Mesenchymal stem cell (in vitro differentiated cells and primary cell): ENCODE results near the gene SPATA21.

ENCODE experiments used
- DNase-seq: peaks from one replicate; pipeline ENCODE4 v3.0.0-alpha.2; 2013
- H2AFZ ChIP-seq: one replicate; pipeline ENCODE4 v1.6.1; 2013; ENCODE audit warnings: low read depth, mild to moderate bottlenecking, control low read depth, inconsistent platforms, low read length, moderate library complexity
- H2AK5ac ChIP-seq: 2 replicates; pipeline ENCODE4 v1.6.1; 2013; ENCODE audit warnings: low read length, moderate library complexity, mild to moderate bottlenecking, inconsistent platforms; ENCODE audit not compliant: severe bottlenecking
- H2BK120ac ChIP-seq: one replicate; pipeline ENCODE4 v1.6.1; 2013; ENCODE audit warnings: low read depth, mild to moderate bottlenecking, inconsistent platforms, low read length, moderate library complexity
- H2BK12ac ChIP-seq, 2 experiments: one replicate each; pipeline ENCODE4 v1.6.1; 2013; ENCODE audit warnings: inconsistent platforms in 2 of 2, low read length in 2 of 2, mild to moderate bottlenecking in 2 of 2, moderate library complexity in 2 of 2, control low read depth in 1 of 2
- H2BK15ac ChIP-seq: one replicate; pipeline ENCODE4 v1.6.1; 2013; ENCODE audit warnings: mild to moderate bottlenecking, low read depth, inconsistent platforms; ENCODE audit not compliant: poor library complexity, severe bottlenecking
- H2BK5ac ChIP-seq: 2 replicates; pipeline ENCODE4 v1.6.1; 2013; ENCODE audit warnings: low read depth, mild to moderate bottlenecking, low read length, control low read depth, inconsistent platforms; ENCODE audit not compliant: poor library complexity, severe bottlenecking
- H3K14ac ChIP-seq, 2 experiments: one replicate each; pipeline ENCODE4 v1.6.1; 2013; ENCODE audit warnings: inconsistent platforms in 2 of 2, low read length in 2 of 2, control low read depth in 1 of 2, mild to moderate bottlenecking in 1 of 2, moderate library complexity in 1 of 2
- H3K18ac ChIP-seq, 2 experiments: one replicate each; pipeline ENCODE4 v1.6.1; 2013; ENCODE audit warnings: inconsistent platforms in 2 of 2, low read length in 2 of 2, control low read depth in 1 of 2, low read depth in 1 of 2, mild to moderate bottlenecking in 1 of 2
- H3K23ac ChIP-seq, 2 experiments: one replicate each; pipeline ENCODE4 v1.6.1; 2013; ENCODE audit warnings: inconsistent platforms in 2 of 2, low read length in 2 of 2, mild to moderate bottlenecking in 2 of 2, moderate library complexity in 2 of 2, control low read depth in 1 of 2
- H3K27ac ChIP-seq: 2 replicates; pipeline ENCODE4 v1.5.1; 2013; ENCODE audit warnings: mild to moderate bottlenecking, moderate library complexity, low read length, control low read depth, inconsistent platforms; ENCODE audit not compliant: poor library complexity, severe bottlenecking
- H3K27me3 ChIP-seq, 2 experiments: 2 replicates each; pipeline versions ENCODE4 v1.6.1 to v1.7.0; 2013; ENCODE audit warnings: low read length in 2 of 2, mild to moderate bottlenecking in 2 of 2, moderate library complexity in 2 of 2, control low read depth in 1 of 2, inconsistent platforms in 1 of 2; ENCODE audit not compliant: control insufficient read depth in 1 of 2, insufficient read depth in 1 of 2
- H3K36me3 ChIP-seq, 2 experiments: 2 replicates each; pipeline versions ENCODE4 v1.6.1 to v1.7.0; 2013; ENCODE audit warnings: low read length in 2 of 2, control low read depth in 1 of 2, inconsistent platforms in 1 of 2, low read depth in 1 of 2, mild to moderate bottlenecking in 1 of 2; ENCODE audit not compliant: insufficient read depth in 2 of 2, control insufficient read depth in 1 of 2
- H3K4ac ChIP-seq, 2 experiments: one replicate each; pipeline ENCODE4 v1.6.1; 2013; ENCODE audit warnings: inconsistent platforms in 2 of 2, low read length in 2 of 2, mild to moderate bottlenecking in 2 of 2, moderate library complexity in 2 of 2, control low read depth in 1 of 2, low read depth in 1 of 2
- H3K4me1 ChIP-seq: 2 replicates; pipeline ENCODE4 v1.6.1; 2013; ENCODE audit warnings: low read depth, low read length, control low read depth; ENCODE audit not compliant: control insufficient read depth, insufficient read depth
- H3K4me2 ChIP-seq: 2 replicates; pipeline ENCODE4 v1.6.1; 2013; ENCODE audit warnings: low read length, mild to moderate bottlenecking, inconsistent platforms; ENCODE audit not compliant: poor library complexity, severe bottlenecking
- H3K4me3 ChIP-seq, 2 experiments: 2 replicates each; pipeline versions ENCODE4 v1.5.1 to v1.7.0; 2013; ENCODE audit warnings: low read length in 2 of 2, mild to moderate bottlenecking in 2 of 2, control low read depth in 1 of 2, low read depth in 1 of 2; ENCODE audit not compliant: insufficient read depth in 1 of 2
- H3K79me1 ChIP-seq: replicated peaks from 2 replicates; pipeline ENCODE4 v1.6.1; 2013; ENCODE audit warnings: mild to moderate bottlenecking, control low read depth, low read length, inconsistent platforms; ENCODE audit not compliant: poor library complexity, severe bottlenecking
- H3K9ac ChIP-seq: 2 replicates; pipeline ENCODE4 v1.7.0; 2013; ENCODE audit warnings: mild to moderate bottlenecking, low read length, moderate library complexity
- H3K9me3 ChIP-seq: 2 replicates; pipeline ENCODE4 v1.7.0; 2013; ENCODE audit warnings: mild to moderate bottlenecking, low read length; ENCODE audit not compliant: control insufficient read depth
- H4K8ac ChIP-seq: one replicate; pipeline ENCODE4 v1.6.1; 2013; ENCODE audit warnings: inconsistent platforms, mild to moderate bottlenecking, low read length, moderate library complexity
- H4K91ac ChIP-seq: one replicate; pipeline ENCODE4 v1.6.1; 2013; ENCODE audit warnings: mild to moderate bottlenecking, low read length, inconsistent platforms
- WGBS: methylation state at CpG from one replicate; pipeline ENCODE4 v1.1.7; 2013; ENCODE audit warnings: mixed read lengths; 5-methylcytosine and 5-hydroxymethylcytosine counted together

Gene SPATA21

GRCh38 chr1:16446116-16446515 lies 8.9 kb upstream of the SPATA21 start:
- Histone ChIP-seq H3K4me2 (no peak overlapping the region), H3K36me3 (peaks cover 73 to 83% of the 10 kb centered on the region in 2 experiments), H3K4me3 (no peak overlapping the region), H3K4me1 (peaks cover 12% of the 10 kb centered on the region), H4K91ac (no peak overlapping the region), H3K18ac (no peak overlapping the region), H3K14ac (no peak overlapping the region), H2BK12ac (no peak overlapping the region), H2AFZ (no peak overlapping the region), H2BK120ac (no peak overlapping the region), H3K9me3 (no peaks in the 10 kb centered on the region), H2BK5ac (no peak overlapping the region), H3K79me1 (peaks cover 34% of the 10 kb centered on the region), H3K23ac (no peak overlapping the region), H3K27me3 (no peaks in the 10 kb centered on the region), H3K27ac (no peak overlapping the region), H2BK15ac (no peak overlapping the region), H4K8ac (no peak overlapping the region), H3K4ac (no peak overlapping the region), H3K9ac (no peak overlapping the region), H2AK5ac (no peak overlapping the region)
- 95% methylated on average over 5 of the region's 10 CpGs for WGBS
- DNase-seq, result no peak

DNA sequence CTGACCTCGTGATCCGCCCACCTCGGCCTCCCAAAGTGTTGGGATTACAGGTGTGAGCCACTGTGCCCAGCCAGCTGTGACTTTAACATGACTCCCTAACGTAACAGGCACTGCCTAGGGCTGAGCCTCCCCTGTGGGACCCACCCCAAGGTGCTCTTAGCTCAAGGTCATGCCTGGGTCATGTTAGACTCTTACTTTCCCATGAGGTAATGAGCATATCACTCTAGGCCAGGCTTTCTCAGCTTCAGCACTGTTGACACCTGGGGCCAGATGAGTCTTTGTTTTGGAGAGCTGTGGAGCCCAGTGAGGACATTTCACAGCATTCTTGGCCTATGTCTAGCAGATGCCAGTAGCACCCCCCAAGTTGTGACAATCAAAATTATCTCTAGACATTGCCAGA lies 7.8 kb upstream of the SPATA21 start:
- Histone ChIP-seq H3K23ac (no peak overlapping the region), H2BK15ac (no peak overlapping the region), H2AFZ (no peak overlapping the region), H3K4me3 (no peak overlapping the region), H2AK5ac (no peak overlapping the region), H3K79me1 (peaks cover 36% of the 10 kb centered on the region), H4K91ac (no peak overlapping the region), H3K18ac (no peak overlapping the region), H3K4me2 (no peak overlapping the region), H3K4ac (no peak overlapping the region), H2BK12ac (no peak overlapping the region), H3K36me3 (peaks cover 70 to 72% of the 10 kb centered on the region in 2 experiments), H3K9ac (no peak overlapping the region), H2BK5ac (no peak overlapping the region), H3K9me3 (no peaks in the 10 kb centered on the region), H3K14ac (no peak overlapping the region), H3K4me1 (peaks cover 15% of the 10 kb centered on the region), H4K8ac (no peak overlapping the region), H3K27ac (no peak overlapping the region), H3K27me3 (no peaks in the 10 kb centered on the region), H2BK120ac (no peak overlapping the region)
- DNase-seq, result no peak
- 96% methylated on average over 4 of the region's 4 CpGs for WGBS

GRCh38 chr1:16443975-16444770 lies 6.9 kb upstream of the SPATA21 start:
- Histone ChIP-seq H3K9ac (peak overlapping the region; percentile 14), H3K4ac (no peak overlapping the region), H3K27me3 (no peaks in the 10 kb centered on the region), H2BK5ac (no peak overlapping the region), H4K8ac (no peak overlapping the region), H3K4me1 (peaks cover 15% of the 10 kb centered on the region), H3K79me1 (peaks cover 34% of the 10 kb centered on the region), H3K4me3 (no peak overlapping the region), H3K9me3 (no peaks in the 10 kb centered on the region), H3K18ac (no peak overlapping the region), H2BK120ac (no peak overlapping the region), H2BK12ac (no peak overlapping the region), H4K91ac (no peak overlapping the region), H3K27ac (no peak overlapping the region), H3K14ac (no peak overlapping the region), H2BK15ac (no peak overlapping the region), H3K4me2 (no peak overlapping the region), H2AK5ac (no peak overlapping the region), H3K23ac (no peak overlapping the region), H2AFZ (no peak overlapping the region), H3K36me3 (peaks cover 63 to 64% of the 10 kb centered on the region in 2 experiments)
- 90% methylated on average over 12 of the region's 14 CpGs for WGBS
- peak; percentile 20 for DNase-seq

DNA sequence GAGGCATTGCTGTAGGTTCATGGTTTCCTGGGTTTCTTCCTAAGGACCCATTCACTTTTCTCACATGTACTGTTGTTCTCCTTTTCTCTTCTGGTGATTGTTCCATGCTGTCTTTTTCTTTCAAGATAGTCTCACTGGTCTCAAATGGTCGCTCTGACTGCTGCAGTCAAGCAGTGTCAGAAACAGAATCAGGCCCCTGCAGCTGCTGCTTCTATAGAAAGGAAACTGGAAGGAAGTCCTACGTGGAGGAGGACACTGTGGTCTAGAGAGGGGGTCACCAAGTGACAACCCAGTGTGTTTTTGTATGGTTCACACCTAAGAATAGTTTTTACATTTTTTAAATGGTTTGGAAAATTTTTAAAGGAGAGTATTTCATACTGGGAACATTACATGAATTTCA lies 5.7 kb upstream of the SPATA21 start:
- no peak for DNase-seq
- Histone ChIP-seq H3K4me2 (peak overlapping the region; percentile 37), H2BK120ac (no peak overlapping the region), H3K4ac (no peak overlapping the region), H3K9me3 (no peaks in the 10 kb centered on the region), H3K18ac (no peak overlapping the region), H3K4me3 (no peak overlapping the region), H3K79me1 (peaks cover 26% of the 10 kb centered on the region), H4K8ac (no peak overlapping the region), H3K14ac (no peak overlapping the region), H3K4me1 (peaks cover 15% of the 10 kb centered on the region), H2AFZ (no peak overlapping the region), H3K27me3 (no peaks in the 10 kb centered on the region), H3K23ac (peak overlapping the region in 1 of 2 experiments; percentile 56), H3K27ac (no peak overlapping the region), H3K9ac (peak overlapping the region; percentile 97), H4K91ac (no peak overlapping the region), H2BK15ac (no peak overlapping the region), H2BK12ac (no peak overlapping the region), H3K36me3 (peaks cover 51% of the 10 kb centered on the region in 2 experiments), H2BK5ac (no peak overlapping the region), H2AK5ac (no peak overlapping the region)
- 95% methylated on average over 2 of the region's 2 CpGs for WGBS
